Endothelial cell of umbilical vein (primary cell): ENCODE data around the gene ANKS6. TPM values are rescaled to one million over a fixed set of nuclear protein-coding genes. Genes with fewer than 3 reads are reported as not detected.

Experiments
- BruUV-seq: library from RNA; stranded (reverse); fragments of 400-500 nt; replicated peaks from 2 replicates; lab custom pipeline; 2021; lab: Mats Ljungman, UMichigan
- CTCF ChIA-PET: fragments of 300-600, 350-600 bp; sonication (Branson Sonifier 250); formaldehyde crosslinking; loops from one replicate; lab custom pipeline; 2021; ENCODE audit warnings: antibody characterized with exemption, inconsistent platforms; lab: Charles Lee
- POLR2A ChIA-PET: fragments of 300-600, 350-600 bp; sonication (Branson Sonifier 250); formaldehyde crosslinking; loops from one replicate; lab custom pipeline; 2021; ENCODE audit warnings: antibody characterized with exemption, inconsistent platforms; lab: Charles Lee
- DNase-seq: peaks from one replicate; pipeline ENCODE4 v3.0.0-alpha.2; 2011; ENCODE audit warnings: low read depth, low spot score
- FAIRE-seq: peaks from 2 replicates; lab custom pipeline; 2011; peaks lifted over from hg19 to GRCh38; lab: Jason Lieb, UNC
- H2AFZ ChIP-seq: 2 replicates; pipeline ENCODE4 v1.6.0; 2012; ENCODE audit warnings: low read depth, low read length, control low read depth, inconsistent platforms
- H3K27ac ChIP-seq: 2 replicates; pipeline ENCODE4 v1.5.1; 2011; ENCODE audit warnings: low read depth, mild to moderate bottlenecking, control low read depth, low read length, moderate library complexity; ENCODE audit not compliant: insufficient read depth
- H3K27me3 ChIP-seq, 2 experiments: 2 replicates each; pipeline versions ENCODE4 v1.6.0 to v1.6.1; 2011; ENCODE audit warnings: low read length in 2 of 2, mixed read lengths in 1 of 2; ENCODE audit not compliant: control insufficient read depth in 2 of 2, insufficient read depth in 2 of 2
- H3K36me3 ChIP-seq, 2 experiments: 2 replicates in 1 of 2; 3 replicates in 1 of 2; pipeline ENCODE4 v1.5.1; 2011; ENCODE audit warnings: low read length in 2 of 2, mild to moderate bottlenecking in 1 of 2, moderate library complexity in 1 of 2; ENCODE audit not compliant: control insufficient read depth in 2 of 2, insufficient read depth in 2 of 2; ENCODE audit errors: extremely low read depth in 1 of 2
- H3K4me1 ChIP-seq: 3 replicates; pipeline ENCODE4 v1.5.1; 2011; ENCODE audit warnings: mild to moderate bottlenecking, low read length; ENCODE audit not compliant: control insufficient read depth, insufficient read depth; ENCODE audit errors: extremely low read depth
- H3K4me2 ChIP-seq: 2 replicates; pipeline ENCODE4 v1.6.1; 2011; ENCODE audit warnings: low read length, control low read depth, mixed read lengths; ENCODE audit not compliant: insufficient read depth
- H3K4me3 ChIP-seq, 3 experiments: fragments of 200-600 bp in 1 of 3; sonication (generic), shearing (Covaris generic) in 1 of 3; replicated peaks in 1 of 3; 2 replicates each; pipeline ENCODE4 v1.5.1; 2011 to 2016; ENCODE audit warnings: control low read depth in 3 of 3, low read length in 3 of 3, mild to moderate bottlenecking in 2 of 3, inconsistent platforms in 1 of 3, low read depth in 1 of 3, moderate library complexity in 1 of 3; ENCODE audit not compliant: insufficient read depth in 1 of 3
- H3K79me2 ChIP-seq: 2 replicates; pipeline ENCODE4 v1.6.0; 2012; ENCODE audit warnings: low read length, inconsistent platforms; ENCODE audit not compliant: control insufficient read depth, insufficient read depth
- H3K9ac ChIP-seq: replicated peaks from 2 replicates; pipeline ENCODE3; 2011; ENCODE audit warnings: low read length, control low read depth; ENCODE audit not compliant: insufficient read depth; ENCODE audit errors: extremely low read depth
- H3K9me1 ChIP-seq: replicated peaks from 3 replicates; pipeline ENCODE4 v1.6.0; 2011; ENCODE audit warnings: mild to moderate bottlenecking, low read length; ENCODE audit not compliant: control insufficient read depth, insufficient read depth; ENCODE audit errors: extremely low read depth
- H3K9me3 ChIP-seq: replicated peaks from 2 replicates; pipeline ENCODE4 v1.5.1; 2012; ENCODE audit warnings: low read length, inconsistent platforms; ENCODE audit not compliant: control insufficient read depth, insufficient read depth
- H4K20me1 ChIP-seq: replicated peaks from 2 replicates; pipeline ENCODE3; 2011; ENCODE audit warnings: mild to moderate bottlenecking, low read length; ENCODE audit not compliant: control insufficient read depth, insufficient read depth; ENCODE audit errors: extremely low read depth
- CTCF ChIP-seq, 2 donors: IDR thresholded peaks; 1 replicate in 1 of 2; 2 replicates in 1 of 2; pipeline ENCODE4 v1.5.1; 2011; ENCODE audit warnings: low read length in 2 of 2, mild to moderate bottlenecking in 2 of 2, moderate library complexity in 2 of 2, control low read depth in 1 of 2, inconsistent platforms in 1 of 2, low read depth in 1 of 2; ENCODE audit not compliant: insufficient read depth in 1 of 2; ENCODE audit errors: extremely low read depth in 1 of 2
- EZH2 ChIP-seq: IDR thresholded peaks from 2 replicates; pipeline ENCODE4 v1.6.1; 2012; ENCODE audit warnings: borderline replicate concordance, low read depth, mild to moderate bottlenecking, moderate library complexity, low read length, inconsistent platforms; ENCODE audit not compliant: severe bottlenecking
- FOS ChIP-seq: IDR thresholded peaks from 2 replicates; pipeline ENCODE4 v1.6.1; 2011; ENCODE audit warnings: mild to moderate bottlenecking, low read length, moderate library complexity, borderline replicate concordance; ENCODE audit not compliant: insufficient read depth
- GATA2 ChIP-seq: IDR thresholded peaks from 2 replicates; pipeline ENCODE4 v1.7.0; 2011; ENCODE audit warnings: low read depth, mild to moderate bottlenecking, moderate library complexity, mixed read lengths, low read length; ENCODE audit not compliant: insufficient read length, insufficient read depth
- MAX ChIP-seq: IDR thresholded peaks from 2 replicates; pipeline ENCODE4 v1.6.1; 2011; ENCODE audit not compliant: insufficient read depth, insufficient read length
- MYC ChIP-seq: IDR thresholded peaks from one replicate; pipeline ENCODE4 v1.6.1; 2011; ENCODE audit warnings: mild to moderate bottlenecking, low read depth, low read length
- POLR2A ChIP-seq: IDR thresholded peaks from 2 replicates; pipeline ENCODE4 v1.6.1; 2012; ENCODE audit warnings: low read depth, mild to moderate bottlenecking, control low read depth, low read length
- POLR2AphosphoS5 ChIP-seq: IDR thresholded peaks from 2 replicates; pipeline ENCODE4 v1.6.1; 2012; ENCODE audit warnings: low read depth, mild to moderate bottlenecking, control low read depth, low read length, moderate library complexity; ENCODE audit not compliant: insufficient read depth
- dilution Hi-C: fragments of 300-500 bp; cut with MboI; formaldehyde crosslinking; loops from one replicate; pipeline ENCODE4 v1.15.0; 2019; ENCODE audit warnings: low sequenced_read_pairs; ENCODE audit not compliant: extremely low pct_ligation_motif_present
- intact Hi-C: fragments of 100-400 bp; cut with micrococcal nuclease; formaldehyde crosslinking; loops from one replicate; pipeline ENCODE4 v1.10.0; 2022
- polyA plus RNA-seq, 4 experiments: library from polyadenylated mRNA; depleted of rRNA in 3 of 4; stranded (reverse) in 3 of 4; unstranded in 1 of 4; fragments of >200 nt; gene quantifications; 2 replicates each; pipeline versions ENCODE4 v1.2.1 to v1.2.3, GENCODE V29; 2011 to 2012; ENCODE audit warnings: missing spikeins in 1 of 4
- total RNA-seq: library from RNA; stranded (reverse); gene quantifications from 2 replicates; pipeline ENCODE4 v1.2.3, GENCODE V29; 2021

Gene ANKS6
- total and polyA plus RNA-seq, 2 donors (not counting 3 experiments of a cell fraction or from before 2014, with no cell fraction given): 15.5 to 18.6 TPM

- Histone ChIP-seq H2AFZ (no peak overlapping the region), H3K4me3 (no peak overlapping the region), H3K9me3 (no peaks in the 10 kb centered on the region), H3K9ac (no peak overlapping the region), H3K36me3 (no peaks in the 10 kb centered on the region), H3K4me1 (peaks cover 6% of the 10 kb centered on the region), H3K27ac (no peak overlapping the region), H3K79me2 (no peaks in the 10 kb centered on the region), H4K20me1 (no peaks in the 10 kb centered on the region), H3K9me1 (no peaks in the 10 kb centered on the region), H3K4me2 (no peak overlapping the region), H3K27me3 (peaks cover 27 to 28% of the 10 kb centered on the region in 2 experiments)
- no TSS peak for BruUV-seq
- ChIA-PET CTCF (interaction anchor here (0.5 to 2.9 kb wide), 13 partner anchors 10 to 772 kb away, joined by 3 to 27 read pairs (median 3); partner anchors contain the start of gene ANKS6), POLR2A (no interaction called here)
- intact Hi-C loops: no loop called here
- DNase-seq: no peak
- no peak for TF ChIP-seq CTCF (IDR thresholded peaks at IDR 0.05; ENCODE audit: extremely low read depth in 1 of 2, insufficient read depth in 1 of 2, low read depth in 1 of 2, low read length in 2 of 2)
- no peak for TF ChIP-seq FOS
- TF ChIP-seq MYC: no peak
- TF ChIP-seq POLR2AphosphoS5: no peak
- TF ChIP-seq EZH2: no peak
- TF ChIP-seq GATA2: no peak
- TF ChIP-seq MAX: no peak
- no peak for TF ChIP-seq POLR2A
- dilution Hi-C loops: no loop called here
- no peak for FAIRE-seq
Measured at GRCh38 chr9:98806394-98807035, 10.2 kb upstream of the ANKS6 start.
